GM23338 (cell line): ENCODE data around the gene USP17L11.
"Not testable (repeated sequence)": the region's sequence is repeated elsewhere in the genome, so short reads cannot be mapped to it uniquely, and the experiment has no call there.

Source experiments
- CREB1 ChIP-seq: fragments of 250-450 bp; sonication (Bioruptor Pico); IDR thresholded peaks from 2 replicates; pipeline ENCODE4 v1.5.0; 2020; ENCODE audit warnings: low read depth, mild to moderate bottlenecking, moderate library complexity
- EZH2 ChIP-seq: fragments of 200-600 bp; sonication (generic); IDR thresholded peaks from one replicate; pipeline ENCODE4 v1.8.0; 2017; ENCODE audit warnings: antibody characterized with exemption, mild to moderate bottlenecking, low read depth; ENCODE audit not compliant: unreplicated experiment
- EZH2phosphoT487 ChIP-seq: fragments of 200-600 bp; sonication (generic); IDR thresholded peaks from one replicate; pipeline ENCODE4 v1.8.1; 2018; ENCODE audit warnings: antibody characterized with exemption; ENCODE audit not compliant: unreplicated experiment
- JUNB ChIP-seq: IDR thresholded peaks from one replicate; pipeline ENCODE4 v1.6.1; 2016; ENCODE audit warnings: antibody characterized with exemption; ENCODE audit not compliant: unreplicated experiment
- NANOG ChIP-seq: IDR thresholded peaks from 2 replicates; pipeline ENCODE4 v1.6.1; 2016; ENCODE audit warnings: antibody characterized with exemption, borderline replicate concordance
- POLR2AphosphoS5 ChIP-seq: IDR thresholded peaks from 2 replicates; pipeline ENCODE4 v1.6.1; 2016; ENCODE audit warnings: antibody characterized with exemption, low read depth
- ZNF114 ChIP-seq: fragments of 250-450 bp; sonication (Bioruptor Pico); IDR thresholded peaks from 2 replicates; pipeline ENCODE4 v1.5.0; 2020; ENCODE audit warnings: mild to moderate bottlenecking, moderate library complexity
- TF ChIP-seq, protein P1 (sequence below), 2 experiments: fragments of 200-600 bp in 1 of 2; sonication (generic) in 1 of 2; conservative IDR thresholded peaks; 2 replicates each; pipeline versions ENCODE4 v1.5.1 to v1.6.1; 2016 to 2017; ENCODE audit warnings: antibody characterized with exemption in 2 of 2, low read depth in 2 of 2, mild to moderate bottlenecking in 2 of 2, moderate library complexity in 1 of 2
- TF ChIP-seq, protein P2 (sequence below): IDR thresholded peaks from one replicate; pipeline ENCODE4 v1.6.1; 2018; ENCODE audit warnings: antibody characterized with exemption; ENCODE audit not compliant: unreplicated experiment
- TF ChIP-seq, protein P3 (sequence below): IDR thresholded peaks from 2 replicates; pipeline ENCODE4 v1.6.1; 2016; ENCODE audit warnings: antibody characterized with exemption

DNA sequence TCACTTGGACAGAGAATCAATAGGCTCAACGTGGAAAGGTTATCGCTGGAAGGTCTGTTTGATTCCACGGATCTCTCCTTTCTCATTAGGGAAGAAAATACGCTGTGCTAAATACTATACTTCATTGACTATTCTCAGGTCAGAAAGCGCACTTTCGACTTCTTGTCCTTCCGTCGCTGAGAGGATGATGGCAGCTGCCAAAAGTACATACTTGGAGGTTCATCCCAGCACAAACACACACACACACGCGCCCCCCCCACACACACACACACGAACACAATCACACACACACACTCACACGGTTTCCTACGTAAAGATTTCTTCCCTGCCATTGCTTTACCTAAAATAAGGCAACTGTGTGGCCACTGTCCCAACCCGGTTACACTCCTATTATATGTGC lies 504 bp upstream of the USP17L11 start:
- TF ChIP-seq, protein P1, sequence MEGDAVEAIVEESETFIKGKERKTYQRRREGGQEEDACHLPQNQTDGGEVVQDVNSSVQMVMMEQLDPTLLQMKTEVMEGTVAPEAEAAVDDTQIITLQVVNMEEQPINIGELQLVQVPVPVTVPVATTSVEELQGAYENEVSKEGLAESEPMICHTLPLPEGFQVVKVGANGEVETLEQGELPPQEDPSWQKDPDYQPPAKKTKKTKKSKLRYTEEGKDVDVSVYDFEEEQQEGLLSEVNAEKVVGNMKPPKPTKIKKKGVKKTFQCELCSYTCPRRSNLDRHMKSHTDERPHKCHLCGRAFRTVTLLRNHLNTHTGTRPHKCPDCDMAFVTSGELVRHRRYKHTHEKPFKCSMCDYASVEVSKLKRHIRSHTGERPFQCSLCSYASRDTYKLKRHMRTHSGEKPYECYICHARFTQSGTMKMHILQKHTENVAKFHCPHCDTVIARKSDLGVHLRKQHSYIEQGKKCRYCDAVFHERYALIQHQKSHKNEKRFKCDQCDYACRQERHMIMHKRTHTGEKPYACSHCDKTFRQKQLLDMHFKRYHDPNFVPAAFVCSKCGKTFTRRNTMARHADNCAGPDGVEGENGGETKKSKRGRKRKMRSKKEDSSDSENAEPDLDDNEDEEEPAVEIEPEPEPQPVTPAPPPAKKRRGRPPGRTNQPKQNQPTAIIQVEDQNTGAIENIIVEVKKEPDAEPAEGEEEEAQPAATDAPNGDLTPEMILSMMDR (conservative IDR thresholded peaks at IDR 0.05; ENCODE audit: low read depth in 2 of 2): not testable (repeated sequence)
- TF ChIP-seq, protein P2, sequence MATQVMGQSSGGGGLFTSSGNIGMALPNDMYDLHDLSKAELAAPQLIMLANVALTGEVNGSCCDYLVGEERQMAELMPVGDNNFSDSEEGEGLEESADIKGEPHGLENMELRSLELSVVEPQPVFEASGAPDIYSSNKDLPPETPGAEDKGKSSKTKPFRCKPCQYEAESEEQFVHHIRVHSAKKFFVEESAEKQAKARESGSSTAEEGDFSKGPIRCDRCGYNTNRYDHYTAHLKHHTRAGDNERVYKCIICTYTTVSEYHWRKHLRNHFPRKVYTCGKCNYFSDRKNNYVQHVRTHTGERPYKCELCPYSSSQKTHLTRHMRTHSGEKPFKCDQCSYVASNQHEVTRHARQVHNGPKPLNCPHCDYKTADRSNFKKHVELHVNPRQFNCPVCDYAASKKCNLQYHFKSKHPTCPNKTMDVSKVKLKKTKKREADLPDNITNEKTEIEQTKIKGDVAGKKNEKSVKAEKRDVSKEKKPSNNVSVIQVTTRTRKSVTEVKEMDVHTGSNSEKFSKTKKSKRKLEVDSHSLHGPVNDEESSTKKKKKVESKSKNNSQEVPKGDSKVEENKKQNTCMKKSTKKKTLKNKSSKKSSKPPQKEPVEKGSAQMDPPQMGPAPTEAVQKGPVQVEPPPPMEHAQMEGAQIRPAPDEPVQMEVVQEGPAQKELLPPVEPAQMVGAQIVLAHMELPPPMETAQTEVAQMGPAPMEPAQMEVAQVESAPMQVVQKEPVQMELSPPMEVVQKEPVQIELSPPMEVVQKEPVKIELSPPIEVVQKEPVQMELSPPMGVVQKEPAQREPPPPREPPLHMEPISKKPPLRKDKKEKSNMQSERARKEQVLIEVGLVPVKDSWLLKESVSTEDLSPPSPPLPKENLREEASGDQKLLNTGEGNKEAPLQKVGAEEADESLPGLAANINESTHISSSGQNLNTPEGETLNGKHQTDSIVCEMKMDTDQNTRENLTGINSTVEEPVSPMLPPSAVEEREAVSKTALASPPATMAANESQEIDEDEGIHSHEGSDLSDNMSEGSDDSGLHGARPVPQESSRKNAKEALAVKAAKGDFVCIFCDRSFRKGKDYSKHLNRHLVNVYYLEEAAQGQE: not testable (repeated sequence)
- TF ChIP-seq EZH2; EZH2phosphoT487; NANOG; CREB1 (CRISPR knock-in tag); POLR2AphosphoS5; JUNB; ZNF114 (CRISPR knock-in tag): not testable (repeated sequence)
- TF ChIP-seq, protein P3, sequence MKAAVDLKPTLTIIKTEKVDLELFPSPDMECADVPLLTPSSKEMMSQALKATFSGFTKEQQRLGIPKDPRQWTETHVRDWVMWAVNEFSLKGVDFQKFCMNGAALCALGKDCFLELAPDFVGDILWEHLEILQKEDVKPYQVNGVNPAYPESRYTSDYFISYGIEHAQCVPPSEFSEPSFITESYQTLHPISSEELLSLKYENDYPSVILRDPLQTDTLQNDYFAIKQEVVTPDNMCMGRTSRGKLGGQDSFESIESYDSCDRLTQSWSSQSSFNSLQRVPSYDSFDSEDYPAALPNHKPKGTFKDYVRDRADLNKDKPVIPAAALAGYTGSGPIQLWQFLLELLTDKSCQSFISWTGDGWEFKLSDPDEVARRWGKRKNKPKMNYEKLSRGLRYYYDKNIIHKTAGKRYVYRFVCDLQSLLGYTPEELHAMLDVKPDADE: not testable (repeated sequence)
